ENCODE measurements around the gene KRTAP5-6. TPM values are rescaled to one million over a fixed set of nuclear protein-coding genes. Genes with fewer than 3 reads are reported as not detected.

The KRTAP5-6 gene
- polyA plus RNA-seq, 1 of the 3 experiments (the other 2 are of a cell fraction) = not detected

DNA sequence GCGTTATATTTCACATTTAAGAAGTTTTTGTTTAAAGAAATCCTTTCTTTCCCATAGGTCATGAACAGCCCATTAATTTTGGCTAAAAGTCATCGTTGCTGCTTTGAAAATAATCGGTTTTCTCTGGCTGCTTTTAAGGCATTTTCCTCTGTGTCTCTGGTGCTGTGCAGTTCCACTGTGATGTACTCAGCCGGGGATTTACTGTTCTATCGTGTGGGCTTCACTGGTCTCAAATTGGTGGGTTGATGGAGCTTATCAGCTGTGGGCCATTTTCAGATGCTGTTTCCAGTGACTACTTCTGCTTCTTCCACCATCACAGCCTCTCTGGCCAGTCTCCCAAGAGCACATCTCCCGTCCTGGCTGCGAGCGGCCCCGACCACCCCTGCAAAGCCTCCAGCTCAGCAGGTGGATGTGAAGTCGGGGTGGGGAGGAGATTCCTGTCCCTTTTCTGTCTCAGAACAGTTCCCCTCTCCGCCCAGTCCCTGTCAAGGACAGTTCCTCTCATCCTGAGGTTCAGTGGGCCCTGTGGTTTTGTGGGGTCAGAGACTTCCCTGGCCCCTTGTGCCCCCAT lies 33.1 kb downstream of the KRTAP5-6 start:
- H3K4me2 ChIP-seq = no peak overlapping the region
- TF ChIP-seq NFIC (IDR thresholded peaks at IDR 0.05; ENCODE audit: borderline replicate concordance) = no peak
- WGBS (ENCODE audit: low lambda C conversion rate) = 48% methylated on average over 11 of the region's 11 CpGs
- peaks cover 8% of the 10 kb centered on the region for H3F3A ChIP-seq (replicated peaks; ENCODE audit: insufficient read depth)
- no peak overlapping the region for H3K27ac ChIP-seq (ENCODE audit: low read depth in 2 of 2, low read length in 1 of 2)
- no peak overlapping the region for H3K4me3 ChIP-seq (ENCODE audit: low read depth in 2 of 2, low read length in 1 of 2)
- H3K79me2 ChIP-seq (ENCODE audit: insufficient read depth) = no peaks in the 10 kb centered on the region
- H3K4me1 ChIP-seq (ENCODE audit: control insufficient read depth in 1 of 2, insufficient read depth in 2 of 2, low read depth in 1 of 2, low read length in 1 of 2) = peaks cover 0 to 41% of the 10 kb centered on the region in 2 experiments; a peak in 1 of 4 replicates
- H3K9ac ChIP-seq = no peak overlapping the region
- no peaks in the 10 kb centered on the region for H3K9me2 ChIP-seq
- H3K9me3 ChIP-seq = no peaks in the 10 kb centered on the region
- no peak overlapping the region for H2AFZ ChIP-seq (ENCODE audit: low read depth)
- ChIA-PET POLR2A (no interaction called here), CTCF (interaction anchor here (0.7 to 1.5 kb wide), 5 partner anchors 36 to 421 kb away, joined by 3 to 10 read pairs (median 3); partner anchors contain the start of gene SYT8)
- no peak for DNase-seq
- peaks cover 8% of the 10 kb centered on the region; the same call in 1 of the 2 replicates for H3K27me3 ChIP-seq (ENCODE audit: insufficient read depth)
- H4K20me1 ChIP-seq (ENCODE audit: insufficient read depth) = no peaks in the 10 kb centered on the region
- no peaks in the 10 kb centered on the region for H3K36me3 ChIP-seq (replicated peaks in 1 of 2; ENCODE audit: control insufficient read depth in 1 of 2, insufficient read depth in 2 of 2, low read length in 1 of 2)

- CTCF ChIA-PET = no interaction called here
- peaks cover 8% of the 10 kb centered on the region for H3F3A ChIP-seq (replicated peaks; ENCODE audit: insufficient read depth)
- 36% methylated on average over 5 of the region's 5 CpGs for WGBS (ENCODE audit: low lambda C conversion rate)
- no peaks in the 10 kb centered on the region for H3K9me3 ChIP-seq
- POLR2A ChIA-PET = no interaction called here
- no peak overlapping the region for H3K27ac ChIP-seq (ENCODE audit: low read depth in 2 of 2, low read length in 1 of 2)
- no peak overlapping the region for H2AFZ ChIP-seq (ENCODE audit: low read depth)
- TF ChIP-seq REST (IDR thresholded peaks at IDR 0.05; ENCODE audit: low read depth, low read length) = no peak
- no peak for TF ChIP-seq FOXM1 (IDR thresholded peaks at IDR 0.05; ENCODE audit: low read depth)
- TF ChIP-seq CHD2 (IDR thresholded peaks at IDR 0.05; ENCODE audit: low read length, partially characterized antibody) = no peak
- TF ChIP-seq USF2 (IDR thresholded peaks at IDR 0.05; ENCODE audit: borderline replicate concordance, low read depth, low read length) = no peak
- TF ChIP-seq RXRA (IDR thresholded peaks at IDR 0.05; ENCODE audit: borderline replicate concordance, low read depth) = no peak
- TF ChIP-seq FOSL2 (IDR thresholded peaks at IDR 0.05; ENCODE audit: borderline replicate concordance, low read depth) = no peak
- TF ChIP-seq ELF1 (IDR thresholded peaks at IDR 0.05) = no peak
- no peak for TF ChIP-seq RFX5 (IDR thresholded peaks at IDR 0.05; ENCODE audit: low read length)
- no peak for TF ChIP-seq FOXJ3 (CRISPR knock-in tag; IDR thresholded peaks at IDR 0.05)
- no peak overlapping the region for H3K4me2 ChIP-seq
- no peak overlapping the region for H3K9ac ChIP-seq
- no peaks in the 10 kb centered on the region for H3K9me2 ChIP-seq
- H4K20me1 ChIP-seq (ENCODE audit: insufficient read depth) = no peaks in the 10 kb centered on the region
- H3K79me2 ChIP-seq (ENCODE audit: insufficient read depth) = no peaks in the 10 kb centered on the region
- H3K27me3 ChIP-seq (ENCODE audit: insufficient read depth) = peaks cover 8% of the 10 kb centered on the region; the same call in 1 of the 2 replicates
- DNase-seq = no peak
- no peak overlapping the region for H3K4me3 ChIP-seq (ENCODE audit: low read depth in 2 of 2, low read length in 1 of 2)
- H3K4me1 ChIP-seq (ENCODE audit: control insufficient read depth in 1 of 2, insufficient read depth in 2 of 2, low read depth in 1 of 2, low read length in 1 of 2) = peaks cover 0 to 40% of the 10 kb centered on the region in 2 experiments; a peak in 1 of 4 replicates
- H3K36me3 ChIP-seq (replicated peaks in 1 of 2; ENCODE audit: control insufficient read depth in 1 of 2, insufficient read depth in 2 of 2, low read length in 1 of 2) = no peaks in the 10 kb centered on the region
Observed at GRCh38 chr11:1731451-1732059, 34.6 kb downstream of the KRTAP5-6 start.
